GM18507 (cell line): ENCODE data around the gene PTPRM.

Experiments used
- DNase-seq: peaks from one replicate; pipeline ENCODE4 v3.0.0; 2011; ENCODE audit warnings: low read depth; ENCODE audit not compliant: insufficient read length; ENCODE audit errors: extremely low spot score
- FAIRE-seq: peaks from 2 replicates; lab custom pipeline; 2011; peaks lifted over from hg19 to GRCh38; lab: Jason Lieb, UNC

The PTPRM gene

GRCh38 chr18:7870855-7871254 lies 303.7 kb downstream of the PTPRM start:
- DNase-seq: no peak
- FAIRE-seq: no peak

DNA sequence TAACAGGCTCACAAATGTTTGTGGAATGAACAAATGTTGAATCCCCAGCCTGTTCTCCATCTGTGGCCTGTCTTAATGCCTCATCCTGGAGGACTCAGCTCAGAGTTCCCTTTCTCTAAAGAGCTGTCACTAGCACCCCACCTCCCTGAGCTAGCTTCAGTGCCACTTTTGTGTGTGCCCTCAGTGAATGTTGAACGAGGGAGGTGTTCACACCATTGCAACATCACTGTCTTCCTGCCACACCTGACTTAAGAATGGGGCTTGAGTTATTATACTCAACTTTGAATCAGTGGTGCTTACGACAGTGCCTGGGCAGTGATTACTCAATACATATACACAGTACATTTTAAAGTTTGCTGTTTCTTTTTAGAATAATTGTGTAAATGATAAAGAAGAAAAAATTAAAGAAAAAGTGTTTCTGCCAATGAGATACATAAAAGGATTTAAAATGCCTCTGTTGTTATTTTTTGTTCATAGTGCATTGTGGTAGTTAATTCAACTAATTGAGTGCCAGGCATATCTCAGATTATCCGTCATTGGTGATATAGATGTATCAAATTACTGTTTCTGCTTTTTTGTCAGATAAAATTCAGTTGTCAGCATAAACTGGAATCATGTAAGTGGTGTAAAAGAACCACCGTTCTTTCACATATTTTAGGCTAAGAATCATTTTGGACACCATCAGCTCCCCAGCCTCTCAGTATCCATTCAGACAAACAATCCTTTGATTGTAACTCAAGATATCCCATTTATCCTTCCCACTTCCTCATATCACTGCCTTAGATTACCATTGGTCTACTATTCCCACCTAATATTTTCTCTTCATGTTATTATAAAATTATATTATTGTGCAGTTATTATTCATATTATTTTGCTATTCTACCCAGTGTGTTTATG lies 304.7 kb downstream of the PTPRM start:
- no peak for DNase-seq
- no peak for FAIRE-seq

DNA sequence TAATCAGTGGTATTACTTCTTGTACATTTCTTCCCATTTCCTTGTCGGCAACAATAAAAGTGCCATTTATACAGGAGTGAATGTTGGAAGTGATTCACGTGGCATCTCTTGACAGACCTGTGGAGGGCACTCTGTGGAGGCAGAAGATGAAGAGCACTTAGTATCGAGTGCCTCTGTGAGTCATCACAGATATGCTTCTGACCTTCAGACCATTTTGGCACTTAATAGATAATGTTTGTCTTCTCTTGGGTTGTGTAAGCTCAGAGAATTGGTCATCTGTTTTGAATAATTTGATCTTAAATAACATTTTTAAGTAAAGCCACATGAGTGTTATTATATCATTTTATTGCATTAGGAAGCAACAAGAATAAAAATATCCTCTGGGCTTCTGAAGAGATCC lies 305.5 kb downstream of the PTPRM start:
- no peak for FAIRE-seq

DNA sequence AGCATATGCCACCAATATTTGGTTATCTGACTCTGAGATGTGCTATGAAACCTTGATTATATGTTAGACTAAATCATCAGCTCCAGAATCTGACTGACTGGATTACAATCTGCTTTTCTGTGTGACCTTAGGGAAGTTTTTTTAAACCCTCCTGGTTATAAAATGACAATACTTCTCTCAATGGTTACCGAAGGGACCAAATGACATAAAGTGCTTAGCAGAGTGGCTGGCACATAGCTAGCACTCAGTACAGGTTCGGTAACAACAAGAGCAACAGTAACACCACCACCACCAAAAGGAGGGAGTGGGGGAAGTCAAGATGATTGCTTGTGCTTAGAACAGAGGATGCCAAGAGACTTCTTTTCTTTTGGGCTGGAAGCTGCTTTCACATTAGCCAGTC lies 306.2 kb downstream of the PTPRM start:
- FAIRE-seq (no peak), DNase-seq (no peak)

More for the DNA sequence above, 305.5 kb downstream of the PTPRM start:
- DNase-seq: no peak

DNA sequence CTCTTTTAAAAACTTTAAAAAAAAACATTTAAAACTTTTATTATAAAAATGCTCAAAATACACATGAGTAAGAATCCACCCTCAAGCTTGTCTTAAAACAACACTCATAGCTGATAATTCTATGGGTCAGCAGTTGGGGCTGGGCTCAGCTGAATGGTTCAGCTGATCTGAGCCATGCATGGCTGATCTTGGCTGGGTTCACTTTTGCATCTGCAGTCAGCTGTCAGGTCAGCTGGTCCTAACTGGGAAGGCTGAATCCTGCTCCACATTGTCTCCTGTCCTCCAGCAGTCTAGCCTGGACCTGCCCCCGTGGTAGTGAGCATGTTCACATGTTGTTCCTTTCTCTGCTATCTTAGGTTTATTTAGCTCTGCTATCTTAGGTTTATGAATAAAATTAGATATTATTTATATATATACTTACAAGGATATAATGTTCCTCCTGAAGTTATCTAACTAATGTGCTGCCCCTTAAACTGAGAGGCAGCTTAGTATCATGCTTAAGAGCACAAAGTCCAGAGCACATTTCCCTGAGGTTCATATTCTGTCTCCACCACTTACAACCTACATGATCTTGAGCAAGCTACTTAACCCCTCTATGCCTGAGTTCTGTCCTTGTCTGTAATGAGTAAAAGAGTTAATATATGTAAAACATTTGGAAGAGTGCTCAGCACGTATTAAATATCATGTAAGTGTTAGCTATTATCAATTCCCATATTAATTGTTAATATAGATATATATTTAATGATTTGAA lies 309.4 kb downstream of the PTPRM start:
- FAIRE-seq: no peak
- DNase-seq: no peak

DNA sequence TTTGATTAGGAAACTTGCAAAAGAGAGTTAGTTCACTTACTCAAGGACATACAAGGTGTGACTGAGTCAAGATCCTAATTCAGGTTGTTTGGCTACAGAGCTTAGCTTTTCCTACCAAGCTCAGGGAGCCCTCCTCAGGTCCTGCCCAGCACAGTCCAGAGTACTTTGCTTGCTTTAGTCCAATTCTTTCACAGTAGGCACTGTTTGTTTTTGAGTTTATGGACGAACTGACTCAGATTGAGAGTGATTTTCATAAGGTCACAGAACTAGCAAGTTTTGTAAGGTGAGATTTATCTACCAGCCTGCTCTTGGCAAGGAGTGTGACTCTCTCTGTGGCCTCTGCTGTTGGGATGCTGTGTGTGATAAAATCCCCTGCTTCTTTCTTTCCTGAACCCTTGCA lies 310.5 kb downstream of the PTPRM start:
- DNase-seq (no peak), FAIRE-seq (no peak)

DNA sequence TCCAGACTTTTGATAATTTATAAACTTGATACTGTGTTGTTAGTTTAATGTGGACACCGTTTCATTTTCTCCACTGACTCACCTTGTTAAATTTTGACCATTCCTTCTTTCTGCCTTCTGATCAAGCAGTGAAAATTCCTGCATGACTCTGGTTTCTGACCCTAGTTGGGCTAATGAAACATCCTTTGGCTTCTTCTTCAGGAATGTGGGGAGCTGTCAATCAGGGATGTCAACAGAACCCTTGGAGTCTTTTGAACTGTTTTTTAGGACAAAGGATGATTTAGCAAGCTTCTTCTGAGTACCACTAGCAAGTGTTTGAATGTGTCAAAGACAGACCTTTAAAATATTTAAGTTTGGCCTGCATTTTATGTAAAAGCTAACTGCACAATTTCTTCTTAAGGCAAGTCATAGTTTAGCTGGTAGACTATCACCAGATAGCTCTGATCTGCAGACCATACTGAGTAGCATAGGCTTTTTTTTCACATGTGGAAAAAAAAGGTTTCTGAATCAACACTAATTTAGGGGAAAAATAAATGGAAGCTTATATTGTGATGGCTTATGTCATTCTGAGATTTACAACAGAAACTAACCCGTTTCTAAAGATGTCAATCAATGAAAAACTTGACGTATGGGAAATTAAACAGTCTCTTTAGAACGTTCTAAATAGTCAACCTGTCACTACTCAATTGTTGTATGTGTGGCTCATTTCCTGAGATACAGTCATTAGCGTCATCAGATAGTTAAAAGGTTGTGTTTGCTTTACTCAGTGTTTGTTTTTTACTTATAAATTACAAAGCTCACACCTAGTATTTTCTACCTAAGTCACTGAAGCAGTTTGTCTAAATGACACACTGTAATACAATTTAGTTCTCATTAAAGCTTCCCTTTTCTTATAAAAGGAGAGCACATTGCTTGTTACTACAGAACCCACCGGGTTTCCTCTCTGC lies 311.4 kb downstream of the PTPRM start:
- FAIRE-seq (no peak), DNase-seq (no peak)

GRCh38 chr18:7879717-7880116 lies 312.6 kb downstream of the PTPRM start:
- FAIRE-seq (no peak), DNase-seq (no peak)

DNA sequence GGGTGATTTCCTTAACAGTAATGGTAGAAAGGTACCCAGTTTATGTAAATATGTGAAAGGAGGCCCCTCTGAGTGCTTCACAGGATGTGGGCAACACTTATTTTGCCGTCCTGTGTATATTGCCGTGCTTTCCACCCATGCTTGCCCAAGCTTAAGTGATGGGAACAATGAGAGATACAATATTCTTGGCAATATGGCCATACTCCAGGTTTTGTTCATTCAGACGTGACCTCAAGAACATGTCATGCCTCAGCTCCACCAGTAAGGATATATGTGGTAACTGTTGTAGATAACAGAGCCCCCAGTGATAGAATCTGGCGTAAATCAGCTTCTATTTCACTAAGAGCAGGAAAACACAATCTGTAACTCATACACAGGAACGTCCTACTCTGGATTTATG lies 318.7 kb downstream of the PTPRM start:
- no peak for DNase-seq
- FAIRE-seq: no peak

DNA sequence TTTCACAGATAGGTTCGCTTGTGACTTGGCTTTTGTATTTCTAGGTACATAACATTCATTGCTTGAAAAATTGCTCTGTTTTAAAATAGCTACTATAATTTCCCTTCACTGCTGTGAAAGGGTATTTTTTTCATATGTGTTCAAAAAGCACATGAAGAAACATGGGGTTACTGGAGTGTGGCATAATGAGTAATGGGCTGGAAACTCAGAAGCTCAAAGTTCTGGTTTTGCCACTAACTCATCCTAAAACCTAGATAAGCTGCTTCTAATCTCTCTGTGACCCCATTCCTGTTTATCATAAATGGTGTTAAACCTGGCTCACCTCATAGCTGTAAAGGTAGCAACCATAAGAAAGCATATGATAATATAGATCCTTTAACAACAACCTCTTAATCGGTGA lies 319.3 kb downstream of the PTPRM start:
- DNase-seq (no peak), FAIRE-seq (no peak)

- DNase-seq: no peak
- FAIRE-seq: no peak
These were observed 322.4 kb downstream of the PTPRM start for GRCh38 chr18:7889515-7889914.

DNA sequence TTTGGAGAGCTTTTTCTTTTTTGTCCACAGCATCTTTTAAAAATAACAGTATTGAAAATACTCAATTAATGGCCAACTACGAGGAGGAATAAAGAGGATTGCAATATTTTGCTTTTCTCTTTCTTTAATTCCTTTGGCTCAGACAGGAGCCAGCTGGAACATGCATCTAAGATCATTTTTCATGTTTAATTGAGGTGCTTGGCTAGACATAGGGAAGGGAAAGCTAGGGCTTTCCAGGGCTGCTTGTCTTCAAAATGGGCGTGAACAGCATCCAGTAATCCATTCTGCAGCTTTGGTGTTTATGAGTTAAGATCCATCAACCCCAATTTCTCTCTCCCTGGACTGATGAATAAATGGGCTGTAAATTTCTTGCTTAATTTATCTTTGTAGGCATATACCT lies 323.0 kb downstream of the PTPRM start:
- FAIRE-seq (no peak), DNase-seq (no peak)

- DNase-seq: no peak
- no peak for FAIRE-seq
These were observed 325.4 kb downstream of the PTPRM start for GRCh38 chr18:7892556-7892955.

GRCh38 chr18:7894592-7894991 lies 327.5 kb downstream of the PTPRM start:
- no peak for FAIRE-seq

DNA sequence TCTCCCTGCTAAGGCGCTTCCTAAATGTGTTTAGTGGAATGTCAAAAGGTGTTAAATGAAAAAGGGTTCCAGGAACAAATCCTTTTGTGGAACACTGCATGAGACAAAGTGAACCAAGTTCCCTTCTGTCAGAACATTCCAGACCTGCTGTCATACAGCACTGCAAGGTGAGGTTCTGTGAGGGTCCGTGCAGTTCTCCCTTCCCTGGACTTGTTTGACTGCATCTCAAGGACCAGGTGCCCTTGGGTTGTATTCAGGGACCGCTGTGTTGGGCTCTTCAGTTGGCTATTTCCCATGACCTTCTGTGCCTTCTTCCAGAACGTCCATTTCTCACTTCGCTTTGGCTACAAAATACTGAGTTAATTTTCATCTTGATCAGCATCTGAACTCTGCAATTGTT lies 328.2 kb downstream of the PTPRM start:
- DNase-seq (no peak), FAIRE-seq (no peak)

More at GRCh38 chr18:7894592-7894991, 327.5 kb downstream of the PTPRM start:
- DNase-seq: no peak

DNA sequence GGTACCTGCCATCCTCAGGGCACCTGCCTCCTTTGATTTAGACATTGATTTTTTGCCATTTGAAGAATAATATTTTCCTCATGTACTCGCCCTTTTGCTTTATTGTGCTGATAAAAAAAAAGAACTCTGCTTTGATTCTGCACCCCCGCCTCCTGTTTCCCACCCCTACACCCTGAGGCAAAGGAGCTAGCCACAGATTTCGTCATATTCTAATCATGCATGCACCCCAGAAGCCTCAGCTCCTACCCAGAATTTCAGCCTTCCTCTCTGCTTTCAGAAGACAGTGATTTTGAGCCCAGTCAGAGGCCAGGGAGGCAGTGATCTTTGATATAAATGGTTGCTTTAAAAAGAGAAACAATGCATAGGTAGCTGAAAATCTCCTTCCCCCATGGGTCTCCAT lies 329.0 kb downstream of the PTPRM start:
- DNase-seq (no peak), FAIRE-seq (no peak)

DNA sequence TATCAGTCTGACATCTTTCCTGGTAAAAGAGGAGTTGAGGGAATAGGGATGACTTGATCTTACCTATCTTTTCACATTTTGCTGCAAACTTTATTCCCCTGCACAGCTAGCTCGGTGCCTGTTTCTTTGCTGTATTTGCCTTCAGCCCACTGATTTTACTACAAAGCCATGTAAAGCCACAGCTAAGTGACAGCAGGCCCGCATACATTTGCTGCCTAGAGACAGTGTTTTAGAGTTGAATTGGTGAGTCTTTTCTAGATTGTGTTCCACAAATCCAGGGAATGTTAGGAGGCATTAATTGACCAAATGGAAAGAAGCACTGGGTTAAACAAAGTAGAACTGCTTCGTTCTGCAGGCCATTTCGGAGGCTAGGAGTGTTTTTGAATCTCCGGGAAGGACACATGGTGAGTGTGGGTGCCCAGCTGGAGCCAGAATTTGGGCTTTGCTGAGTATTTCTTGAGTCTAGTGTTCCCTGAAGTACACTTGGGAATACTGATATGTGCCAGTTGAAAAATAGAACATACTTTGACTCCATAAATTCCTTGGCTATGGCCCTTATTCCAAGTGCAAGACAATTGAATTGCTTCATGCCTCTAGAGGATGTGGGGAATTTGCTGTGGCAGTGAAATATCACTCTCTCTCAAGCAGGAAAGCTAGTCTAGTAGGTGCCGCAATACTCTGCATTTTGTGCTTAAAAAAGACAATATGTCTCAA lies 329.8 kb downstream of the PTPRM start:
- FAIRE-seq: no peak
- DNase-seq: no peak

GRCh38 chr18:7898181-7898580 lies 331.1 kb downstream of the PTPRM start:
- FAIRE-seq (no peak), DNase-seq (no peak)

DNA sequence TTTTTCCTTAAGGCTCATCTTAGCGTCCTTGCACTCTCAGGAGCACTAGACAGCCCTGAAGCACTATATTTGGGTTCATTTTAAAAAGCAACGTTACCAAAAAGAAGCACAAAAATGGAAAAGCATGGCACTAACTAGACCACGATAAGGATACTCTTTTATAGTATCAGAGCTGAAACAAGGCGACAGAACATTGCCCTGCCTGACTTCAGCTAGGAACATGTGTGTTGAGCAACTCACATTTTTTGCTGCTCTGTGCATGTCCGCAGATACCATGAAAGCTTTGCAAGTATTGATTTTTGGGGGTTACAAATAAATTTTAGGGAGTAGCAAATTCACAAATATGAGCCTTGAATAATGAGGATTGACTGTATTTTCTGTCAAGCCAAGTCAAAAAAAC lies 332.0 kb downstream of the PTPRM start:
- DNase-seq: no peak
- FAIRE-seq: no peak
